GM21576 (cell line): Measurements from ENCODE around the gene ZNF638.

Experiments used
- ATAC-seq: cut with Tn5 transposase; IDR thresholded peaks from one replicate; pipeline ENCODE4 v1.9.1; 2021; ENCODE audit warnings: mild to moderate bottlenecking, moderate library complexity; ENCODE audit not compliant: unreplicated experiment

The ZNF638 gene

DNA sequence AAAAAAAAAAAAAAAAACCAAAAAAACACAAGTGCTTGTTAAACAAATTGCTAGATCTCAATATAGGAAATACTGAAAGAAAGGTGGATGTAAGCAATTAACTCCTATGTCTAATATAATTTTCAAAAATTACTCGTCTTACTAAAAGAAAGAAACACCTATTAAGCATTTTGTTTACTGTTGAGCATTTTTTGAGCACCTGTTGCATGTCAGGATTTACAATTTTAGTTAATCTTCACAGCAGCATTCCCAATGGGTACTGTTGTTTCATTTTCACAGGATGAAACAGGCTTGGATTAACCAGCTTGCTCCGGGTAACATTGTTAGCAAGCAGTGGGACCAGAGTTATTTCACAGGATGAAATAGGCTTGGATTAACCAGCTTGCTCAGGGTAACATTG lies 4.8 kb downstream of the ZNF638 start:
- ATAC-seq: no peak

DNA sequence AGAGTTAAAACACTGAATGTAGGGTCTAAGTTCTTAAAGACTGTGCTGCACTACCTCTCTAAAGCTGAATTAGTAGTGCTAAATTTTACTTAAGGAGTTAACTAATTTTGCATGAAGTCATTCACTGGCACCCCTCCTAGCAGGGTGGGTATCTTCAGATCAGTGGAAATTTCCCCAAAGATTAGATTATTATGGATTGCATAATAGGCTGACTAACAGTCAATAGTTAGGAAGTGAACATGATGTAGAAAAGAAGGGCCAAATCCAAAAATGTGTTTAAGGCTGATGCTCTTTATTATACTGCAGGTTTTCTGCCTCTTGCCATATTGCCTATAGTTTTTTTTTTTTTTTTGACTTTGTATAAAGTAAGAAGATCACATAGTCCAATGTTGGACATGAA lies 5.2 kb downstream of the ZNF638 start:
- ATAC-seq: no peak

DNA sequence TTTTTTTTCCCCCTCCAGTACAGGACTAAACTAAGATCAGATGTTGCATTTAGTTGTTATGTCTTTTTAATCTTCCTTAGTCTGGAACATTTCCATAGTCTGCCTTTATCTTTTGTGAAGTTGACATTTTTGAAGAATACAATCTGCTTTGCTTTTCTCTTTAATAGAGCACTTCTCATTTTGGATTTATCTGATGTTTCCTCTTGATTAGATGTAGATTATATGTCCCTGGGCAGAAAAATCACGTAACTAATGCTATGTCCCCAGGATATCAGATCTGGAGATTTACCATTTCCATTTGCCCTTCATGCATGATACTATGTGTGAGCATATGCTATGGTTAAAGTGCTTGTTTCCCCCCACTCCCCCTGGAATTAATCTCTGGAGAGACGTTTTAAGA lies 6.2 kb downstream of the ZNF638 start:
- ATAC-seq: no peak

DNA sequence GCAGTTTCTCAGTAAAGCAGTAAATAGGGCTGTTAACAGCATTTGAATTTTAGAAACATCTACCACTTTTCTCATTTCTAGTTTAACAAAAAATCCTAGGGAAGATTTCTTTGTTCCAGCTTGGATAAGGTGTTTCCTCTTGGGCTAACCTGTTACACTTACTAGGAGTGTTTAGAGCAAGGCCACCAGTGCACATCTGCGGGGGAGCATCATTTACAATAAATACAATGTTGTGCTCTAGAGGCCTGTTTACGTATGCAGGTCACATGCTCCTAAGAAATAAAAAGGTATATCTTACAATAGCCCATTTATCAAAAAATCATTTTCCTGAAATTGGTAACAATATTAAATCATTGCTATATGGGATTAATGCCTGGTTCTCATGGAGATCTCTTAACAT lies 8.1 kb downstream of the ZNF638 start:
- no peak for ATAC-seq

DNA sequence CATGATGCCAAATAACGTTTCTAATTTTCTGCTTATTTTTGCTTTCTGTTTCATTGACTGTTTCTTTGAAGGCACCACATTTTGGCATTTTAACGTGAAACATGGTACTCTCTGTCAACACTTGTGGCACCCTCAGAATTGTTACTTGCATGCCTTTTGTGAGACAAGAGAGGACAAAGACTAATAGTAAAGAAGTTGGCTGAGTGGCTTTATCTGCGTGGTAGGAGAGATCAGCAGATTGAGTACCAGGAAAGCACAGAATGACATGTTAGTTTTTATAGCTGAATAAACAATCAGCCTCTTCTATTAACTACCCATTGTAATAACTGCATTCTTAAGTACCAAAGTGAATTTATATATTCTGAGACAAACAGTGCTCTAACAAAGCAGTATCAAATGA lies 8.6 kb downstream of the ZNF638 start:
- no peak for ATAC-seq

DNA sequence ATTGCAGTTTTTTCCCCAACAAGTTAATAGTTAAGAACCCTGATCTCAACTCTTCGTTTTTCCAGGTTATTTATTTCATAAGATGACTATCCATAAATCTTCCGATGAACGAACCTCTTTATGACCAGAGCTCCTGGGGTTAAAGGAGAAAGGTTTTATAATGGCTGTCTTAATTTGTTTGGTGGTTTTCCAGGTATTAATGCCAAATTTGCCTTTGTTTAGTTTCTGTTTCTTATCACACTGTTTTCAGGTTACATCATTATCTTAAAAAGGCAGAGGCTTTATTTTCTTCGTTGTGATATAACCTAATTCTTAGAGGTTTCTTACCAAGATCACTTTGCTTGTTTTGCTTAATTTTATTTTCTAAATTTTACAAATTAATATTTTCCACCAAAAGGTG lies 10.1 kb downstream of the ZNF638 start:
- ATAC-seq: no peak

DNA sequence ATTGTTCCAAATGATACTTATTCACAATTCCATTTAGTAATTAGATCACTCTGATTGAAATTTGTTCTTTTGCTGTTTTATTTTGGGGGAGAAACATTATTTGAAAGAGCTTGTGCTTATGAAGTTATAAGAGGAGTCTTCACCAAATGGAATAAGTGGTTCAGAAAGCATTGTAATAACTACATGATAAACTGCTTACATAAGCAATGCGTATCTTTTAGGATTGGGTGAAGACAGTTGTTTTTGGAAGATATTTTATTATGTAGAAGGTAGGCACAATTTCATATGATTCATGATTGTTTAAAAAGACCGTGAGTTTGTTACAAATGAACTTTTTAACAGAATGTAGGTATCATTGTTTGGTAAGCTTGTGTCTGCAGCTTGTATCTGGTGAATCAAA lies 14.5 kb downstream of the ZNF638 start:
- no peak for ATAC-seq

DNA sequence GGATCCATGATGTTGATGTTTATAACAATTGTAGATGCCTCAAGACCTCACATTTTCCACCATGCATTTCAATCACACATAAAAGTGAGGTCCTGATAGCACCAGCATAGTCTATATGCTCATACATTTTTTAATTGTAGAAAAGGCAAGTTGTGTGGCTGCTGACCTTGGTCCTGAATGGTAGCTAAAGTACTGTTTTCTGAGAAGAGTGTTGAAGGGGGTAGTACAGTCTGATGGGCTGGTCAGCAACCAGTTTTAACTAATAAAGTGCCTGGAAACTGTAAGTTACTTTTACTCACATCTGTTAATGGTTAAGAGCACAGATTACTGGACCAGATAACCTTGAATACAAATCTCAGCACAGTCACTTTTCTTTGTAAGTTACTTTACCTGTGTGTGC lies 15.9 kb downstream of the ZNF638 start:
- no peak for ATAC-seq

DNA sequence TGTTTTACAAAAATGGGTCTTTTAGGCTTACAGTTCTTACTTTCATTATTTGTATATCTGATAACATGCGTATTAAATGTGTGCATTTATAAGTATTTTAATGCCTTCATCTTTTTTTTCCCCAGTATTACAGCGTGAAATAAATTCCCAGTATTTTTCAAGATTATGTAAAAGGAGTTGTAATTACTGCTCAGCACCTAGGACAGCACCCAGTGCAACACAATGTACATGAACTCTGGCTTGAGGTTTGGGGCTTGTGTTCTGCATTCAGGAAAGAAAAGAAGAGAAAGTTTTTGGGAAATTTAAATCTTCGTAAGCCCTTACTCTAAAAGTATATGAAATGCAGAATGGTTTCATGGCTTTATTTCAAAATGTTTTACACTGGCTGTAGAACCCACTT lies 16.7 kb downstream of the ZNF638 start:
- ATAC-seq: no peak

DNA sequence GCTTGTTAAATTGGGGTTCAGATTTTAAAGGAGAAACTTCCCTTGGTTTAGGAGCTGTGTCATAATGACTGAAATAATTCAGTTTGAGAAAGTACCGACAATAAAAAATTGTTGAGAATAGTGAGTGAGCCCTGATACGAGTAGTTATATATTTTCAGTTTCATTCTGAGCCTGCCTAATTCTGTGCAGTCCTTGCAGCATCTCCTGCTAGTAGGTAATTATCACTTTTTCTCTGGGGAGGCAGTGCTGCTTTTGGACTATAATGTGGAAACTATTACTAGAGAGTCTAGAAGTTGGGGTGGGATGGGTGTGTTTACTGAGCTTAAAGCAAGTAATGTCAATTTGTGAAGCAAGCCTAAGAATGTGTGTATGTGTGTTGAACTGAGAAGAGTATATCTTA lies 21.7 kb downstream of the ZNF638 start:
- no peak for ATAC-seq

DNA sequence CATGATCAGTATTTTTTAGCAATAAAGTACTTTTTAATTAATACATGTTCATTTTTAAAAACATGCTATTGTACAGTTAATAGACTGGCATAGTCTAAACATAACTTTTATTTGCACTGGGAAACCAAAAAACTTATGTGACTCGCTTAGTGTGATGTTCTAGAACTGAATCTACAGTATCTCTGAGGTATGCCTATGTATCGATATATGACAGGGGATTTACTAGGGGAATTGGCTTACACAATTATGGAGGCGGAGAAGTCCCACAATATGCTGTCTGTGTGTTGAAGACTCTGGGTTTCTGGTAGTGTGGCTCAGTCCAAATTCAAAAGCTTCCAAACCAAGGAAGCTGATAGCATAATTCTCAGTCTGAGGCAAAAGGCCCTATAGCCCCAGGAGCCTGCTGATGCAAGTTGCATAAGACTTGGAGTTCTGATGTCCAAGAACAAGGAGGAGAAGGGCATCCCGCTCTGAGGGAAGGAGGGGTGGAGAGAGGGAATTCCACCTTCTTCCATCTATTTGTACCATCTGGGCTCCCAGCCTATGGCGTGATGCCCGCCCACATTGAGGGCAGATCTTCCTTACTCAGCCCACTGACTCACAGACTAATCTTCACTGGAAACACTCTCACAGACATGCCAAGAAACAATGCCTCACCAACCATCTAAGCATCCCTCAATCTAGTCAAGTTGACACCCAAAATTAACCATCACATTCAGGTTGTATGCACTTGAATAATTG lies 27.5 kb downstream of the ZNF638 start:
- ATAC-seq: no peak

DNA sequence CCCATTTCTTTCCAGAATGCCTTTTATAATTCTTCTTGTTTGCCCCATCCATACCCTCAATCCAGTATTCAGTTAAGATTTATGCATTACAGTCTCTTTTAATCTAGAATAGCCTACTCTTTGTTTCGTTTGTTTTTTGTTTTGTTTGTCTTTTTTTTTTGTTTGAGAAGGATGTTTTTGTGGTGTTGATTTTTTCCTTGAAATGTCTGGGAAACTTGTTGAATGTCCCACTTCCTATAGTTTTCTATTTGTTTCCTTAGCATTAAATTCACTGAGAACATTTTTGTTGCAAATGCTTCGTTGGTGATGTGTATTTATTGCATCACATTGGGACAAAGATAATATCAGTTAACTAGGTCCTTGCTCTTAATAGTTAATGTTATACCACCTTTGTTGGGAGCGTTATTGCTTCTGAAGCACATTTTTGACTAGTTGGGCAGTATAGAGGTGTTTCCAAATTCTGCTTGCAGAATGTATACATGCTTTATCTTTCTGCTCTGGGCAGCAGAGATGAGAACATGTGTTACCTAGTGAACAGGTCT lies 28.9 kb downstream of the ZNF638 start:
- no peak for ATAC-seq

DNA sequence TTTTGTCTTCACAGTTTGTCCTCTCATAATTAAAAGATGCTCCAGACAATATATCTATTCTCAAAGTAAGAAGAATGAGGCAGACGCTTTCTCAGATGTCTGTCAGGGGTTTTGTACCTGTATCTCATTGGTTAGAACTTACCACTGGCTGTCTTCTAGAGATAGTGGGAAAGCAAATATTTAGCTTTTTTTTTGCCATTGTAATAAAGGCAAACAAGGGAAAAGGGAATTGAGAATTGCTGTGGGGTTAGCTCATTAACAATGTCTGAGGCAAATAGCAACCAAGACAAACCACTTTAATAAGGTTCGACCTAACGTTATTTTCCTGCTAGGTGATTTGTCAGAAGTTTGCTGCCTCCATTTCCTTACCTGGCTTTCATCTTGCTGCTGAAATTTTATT lies 30.0 kb downstream of the ZNF638 start:
- no peak for ATAC-seq

DNA sequence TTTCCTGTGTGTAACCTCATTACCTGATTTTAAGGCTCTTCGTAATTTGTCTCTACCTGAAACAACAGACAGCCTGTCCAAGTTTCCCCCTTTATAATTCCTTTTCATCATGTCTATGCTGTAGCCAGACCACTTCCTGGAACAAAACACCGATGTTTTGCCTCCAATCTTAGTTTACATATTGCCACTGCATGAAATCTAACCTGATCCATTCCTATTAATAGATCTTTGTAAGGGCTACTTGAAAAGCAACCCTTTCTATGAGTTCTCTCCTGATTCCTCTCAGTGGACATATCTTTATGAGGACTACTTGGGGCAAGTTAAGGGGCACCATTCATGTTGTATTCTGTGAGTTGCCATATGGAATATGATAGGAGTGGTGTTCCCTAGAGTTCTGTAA lies 30.9 kb downstream of the ZNF638 start:
- no peak for ATAC-seq

DNA sequence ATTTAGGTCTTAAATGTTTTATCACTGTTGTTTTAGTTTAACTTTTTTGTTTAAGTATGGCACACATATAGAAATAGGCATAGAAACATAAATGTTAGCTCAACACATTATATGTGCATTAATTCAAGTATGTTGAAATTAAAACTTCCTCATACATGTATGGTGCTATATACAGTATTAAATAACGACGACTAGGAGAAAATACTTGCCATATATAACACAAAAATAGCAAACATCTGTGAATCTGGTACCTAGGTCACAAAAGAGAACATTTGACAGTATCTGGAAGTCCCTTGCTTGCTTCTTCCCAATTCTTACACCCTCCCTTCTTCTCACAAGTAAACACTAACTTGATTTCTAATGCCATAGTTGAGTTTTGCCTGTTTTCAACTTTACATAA lies 38.4 kb downstream of the ZNF638 start:
- no peak for ATAC-seq

DNA sequence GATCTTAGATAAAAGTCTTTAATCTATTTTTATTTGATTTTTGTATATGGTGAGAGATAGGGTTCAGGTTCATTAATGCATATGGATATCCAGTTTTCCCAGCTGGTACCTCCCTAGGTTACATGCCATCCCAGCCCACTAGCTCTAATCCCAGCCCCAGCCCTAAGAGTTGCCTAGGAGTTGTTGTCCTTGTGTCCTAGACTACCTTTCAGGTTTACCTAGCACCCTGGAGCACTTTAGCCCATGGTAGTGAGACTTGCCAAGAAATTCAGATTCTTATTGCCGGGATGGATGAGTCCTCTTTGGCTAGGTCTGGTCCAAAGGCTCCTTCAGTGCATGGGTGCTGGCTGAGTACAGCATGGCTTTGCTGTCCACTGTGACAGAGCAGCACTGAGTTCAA lies 40.5 kb downstream of the ZNF638 start:
- no peak for ATAC-seq

DNA sequence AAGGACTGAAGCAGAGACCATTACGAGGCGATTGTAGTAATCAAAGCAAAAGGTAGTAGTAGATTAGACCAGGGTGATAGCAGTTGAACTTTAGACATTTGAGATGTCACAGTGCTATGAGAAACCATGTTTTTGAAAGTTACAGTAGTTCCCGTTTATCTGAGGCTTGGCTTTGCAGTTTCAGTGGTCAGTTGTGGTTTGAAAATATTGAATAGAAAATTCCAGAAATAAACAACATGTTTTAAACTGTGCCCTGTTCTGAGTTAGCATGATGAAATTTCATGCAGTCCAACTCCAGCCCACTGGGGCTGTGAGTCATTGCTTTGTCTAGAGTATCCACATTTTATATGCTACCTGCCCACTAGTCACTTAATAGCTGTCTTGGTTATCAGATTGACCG lies 47.5 kb downstream of the ZNF638 start:
- no peak for ATAC-seq

DNA sequence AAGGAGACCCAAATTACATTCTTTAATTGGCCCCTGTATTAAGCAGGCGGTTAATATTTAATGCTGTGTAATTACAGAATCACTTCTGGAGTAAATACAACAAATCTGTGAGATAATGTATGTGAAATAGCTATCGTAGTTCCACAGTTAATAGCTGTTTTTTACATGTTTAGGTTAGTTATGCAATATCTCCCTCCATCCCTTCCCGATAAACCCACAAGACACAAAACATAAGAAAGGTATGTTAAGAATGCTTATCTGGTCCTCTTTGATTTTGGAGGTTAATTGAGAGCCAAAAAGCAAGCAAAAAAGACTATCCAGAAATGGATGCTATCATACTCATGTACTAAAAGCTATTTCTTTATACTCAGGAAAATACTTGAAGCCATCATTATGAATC lies 49.1 kb downstream of the ZNF638 start:
- ATAC-seq: no peak

DNA sequence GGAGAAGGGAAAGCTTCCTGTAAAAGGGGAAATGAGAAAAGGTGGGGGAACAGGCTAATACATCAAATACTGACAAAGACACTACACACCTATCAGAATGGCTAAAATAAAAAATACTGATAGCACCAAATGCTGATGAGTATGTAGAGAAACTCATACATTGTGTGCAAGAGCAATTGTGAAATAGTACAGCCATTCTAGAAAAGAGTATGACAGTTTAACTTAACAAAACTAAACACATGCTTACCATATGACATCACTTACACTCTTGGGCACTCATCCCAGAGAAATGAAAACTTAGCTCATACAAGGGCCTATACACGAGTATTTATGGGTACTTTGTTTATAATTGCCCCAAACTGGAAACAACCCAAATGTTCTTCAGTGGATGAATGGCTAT lies 53.4 kb downstream of the ZNF638 start:
- no peak for ATAC-seq

DNA sequence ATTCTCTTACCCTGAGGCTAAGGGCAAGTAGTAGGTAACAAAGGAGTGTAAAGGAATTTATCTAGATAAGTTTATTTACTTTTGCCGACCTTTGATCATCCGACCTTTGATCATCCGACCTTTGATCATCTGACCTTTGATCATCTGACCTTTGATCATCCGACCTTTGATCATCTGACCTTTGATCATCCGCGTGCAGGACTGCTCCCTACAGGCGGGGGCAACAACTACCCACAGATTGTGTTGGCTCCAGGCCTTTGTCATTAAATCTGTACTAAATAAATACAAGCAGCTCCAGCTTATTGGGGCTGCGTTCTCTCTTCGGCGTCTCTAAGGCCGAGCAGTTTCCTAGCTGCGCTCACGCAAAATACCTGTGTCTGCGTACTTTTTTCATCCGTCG lies 56.6 kb downstream of the ZNF638 start:
- no peak for ATAC-seq

DNA sequence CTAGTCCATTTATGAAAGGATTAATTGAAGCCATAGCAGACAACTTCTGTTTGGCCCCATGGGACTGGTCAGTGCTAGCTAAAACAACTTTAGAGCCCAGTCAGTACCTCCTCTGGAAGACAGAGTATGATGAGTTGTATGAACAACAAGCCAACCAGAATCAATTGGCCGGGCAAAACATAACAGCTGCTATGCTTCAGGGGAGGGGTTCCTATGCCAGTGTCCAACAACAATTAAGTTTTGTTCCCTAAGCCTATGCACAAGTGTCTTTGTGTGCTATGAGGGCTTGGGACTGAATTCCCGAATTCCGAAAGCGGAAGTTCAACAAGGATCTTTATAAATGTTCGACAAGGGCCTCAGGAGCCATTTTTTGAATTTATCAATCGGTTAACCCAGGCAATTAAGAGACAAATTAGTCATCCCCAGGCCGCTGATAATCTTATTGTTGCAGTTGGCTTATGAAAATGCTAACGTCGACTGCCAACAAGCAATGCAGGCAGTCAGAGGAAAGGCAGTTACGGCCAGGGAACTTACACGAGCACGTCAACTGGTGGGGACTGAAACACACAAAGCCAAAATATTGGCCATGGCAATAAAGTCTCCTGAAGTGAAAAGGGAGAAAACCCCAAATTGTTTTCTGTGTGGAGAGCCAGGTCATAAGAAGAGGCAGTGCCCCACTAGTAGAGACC lies 57.9 kb downstream of the ZNF638 start:
- no peak for ATAC-seq

DNA sequence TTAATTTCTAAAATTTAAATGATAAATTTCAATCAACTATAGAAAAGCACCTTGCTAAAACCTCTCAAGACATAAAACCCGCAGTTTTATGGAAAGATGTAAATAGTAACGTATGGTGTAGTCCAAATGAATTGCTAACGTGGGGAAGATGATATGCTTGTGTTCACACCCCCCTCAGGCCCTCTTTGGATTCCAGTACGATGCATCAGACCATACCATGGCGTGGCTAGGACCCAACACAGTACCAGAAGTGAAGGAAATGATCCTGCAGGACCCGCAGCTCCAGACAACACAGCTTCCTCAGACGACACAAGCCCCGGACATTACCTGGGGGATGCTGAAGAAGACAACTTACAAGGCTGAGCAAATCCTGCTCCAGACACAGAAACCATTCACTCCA lies 61.6 kb downstream of the ZNF638 start:
- no peak for ATAC-seq

DNA sequence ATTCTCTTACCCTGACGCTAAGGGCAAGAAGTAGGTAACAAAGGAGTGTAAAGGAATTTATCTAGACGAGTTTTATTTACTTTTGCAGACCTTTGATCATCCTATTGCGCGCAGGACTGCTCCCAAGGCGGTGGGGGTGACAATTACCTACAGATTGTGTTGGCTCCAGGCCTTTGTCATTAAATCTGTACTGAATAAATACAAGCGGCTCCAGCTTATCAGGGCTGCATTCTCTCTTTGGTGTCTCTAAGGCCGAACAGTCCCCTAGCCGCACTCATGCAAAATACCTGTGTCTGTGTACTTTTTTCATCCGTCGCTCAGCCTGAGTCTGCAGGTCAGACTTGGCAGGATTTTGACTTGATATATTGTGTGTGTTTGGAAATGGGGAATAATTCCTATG lies 63.9 kb downstream of the ZNF638 start:
- ATAC-seq: no peak
